GM21515 (cell line): Measurements from ENCODE around the gene ATM.
"Not testable (repeated sequence)": the region's sequence is repeated elsewhere in the genome, so short reads cannot be mapped to it uniquely, and the experiment has no call there.

ENCODE experiments used
- ATAC-seq: cut with Tn5 transposase; IDR thresholded peaks from one replicate; pipeline ENCODE4 v1.9.1; 2021; ENCODE audit not compliant: unreplicated experiment

Gene ATM

GRCh38 chr11:108278546-108278945 lies 55.7 kb downstream of the ATM start:
- no peak for ATAC-seq

DNA sequence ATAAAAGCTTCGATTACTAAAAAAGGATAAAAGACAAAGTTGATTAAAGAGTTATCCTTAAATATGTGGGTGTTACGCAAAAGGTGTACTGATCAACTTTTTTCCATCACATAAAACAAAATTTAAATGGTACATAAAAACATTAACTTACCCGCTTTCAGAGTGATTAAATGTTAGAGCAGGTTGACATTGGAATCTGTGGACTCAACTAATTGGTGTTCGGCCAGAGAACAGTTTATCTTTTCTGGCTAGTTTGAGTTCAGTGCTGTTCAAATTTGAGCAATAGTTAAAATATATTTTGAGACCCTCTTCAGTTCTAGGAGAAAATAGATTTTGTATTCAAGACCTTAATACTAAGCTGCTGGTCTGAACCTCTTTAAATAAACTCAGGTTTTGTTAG lies 56.1 kb downstream of the ATM start:
- ATAC-seq = no peak

GRCh38 chr11:108286370-108286769 lies 63.5 kb downstream of the ATM start:
- no peak for ATAC-seq

DNA sequence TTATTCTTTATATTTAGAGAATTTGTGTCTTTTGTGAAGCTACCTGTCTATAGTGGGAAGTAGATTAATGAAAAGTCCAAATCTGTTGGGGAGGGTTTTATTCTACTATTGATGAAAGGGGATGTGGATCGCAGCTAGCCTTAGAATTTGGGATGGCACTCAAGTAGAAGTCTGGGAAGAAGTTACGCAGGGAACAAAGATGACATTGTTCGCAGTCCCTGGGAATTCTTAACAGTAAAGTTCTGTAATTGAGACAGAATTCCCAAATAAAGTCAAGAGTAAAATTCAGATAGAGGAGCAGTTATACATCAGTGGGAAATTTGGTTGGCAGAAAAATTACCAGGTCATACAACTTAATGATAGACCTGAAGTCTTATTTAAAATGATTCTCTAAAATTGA lies 64.1 kb downstream of the ATM start:
- no peak for ATAC-seq

GRCh38 chr11:108289066-108289465 lies 66.2 kb downstream of the ATM start:
- ATAC-seq = not testable (repeated sequence)

GRCh38 chr11:108289699-108290098 lies 66.8 kb downstream of the ATM start:
- peak; percentile 70 for ATAC-seq

- ATAC-seq = no peak
Measured at GRCh38 chr11:108293229-108293628, 70.4 kb downstream of the ATM start.

GRCh38 chr11:108302121-108302785 lies 79.4 kb downstream of the ATM start:
- peak; percentile 74 for ATAC-seq

GRCh38 chr11:108307751-108308150 lies 84.9 kb downstream of the ATM start:
- no peak for ATAC-seq

DNA sequence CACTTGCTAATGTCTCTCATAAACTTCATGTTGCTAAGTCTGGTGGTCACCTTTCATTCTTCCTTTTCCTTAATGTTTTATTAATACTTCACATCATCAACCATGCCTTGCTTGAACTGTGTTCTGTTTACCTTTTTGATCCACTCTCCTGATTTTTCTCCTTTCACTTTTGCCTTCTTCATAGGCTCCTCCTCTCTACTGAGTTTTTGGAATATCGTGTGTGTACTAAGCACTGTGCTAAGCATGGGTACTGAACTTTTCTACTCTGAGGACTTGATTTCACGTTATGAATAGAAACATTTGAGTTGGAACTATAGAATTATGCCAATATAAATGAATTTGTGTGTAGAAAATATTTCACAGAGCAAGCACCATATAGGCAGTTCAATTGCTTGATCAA lies 90.6 kb downstream of the ATM start:
- no peak for ATAC-seq

- no peak for ATAC-seq
Measured at GRCh38 chr11:108316061-108316460, 93.2 kb downstream of the ATM start.

GRCh38 chr11:108319541-108320145 lies 96.8 kb downstream of the ATM start:
- ATAC-seq = no peak

GRCh38 chr11:108322666-108323065 lies 99.8 kb downstream of the ATM start:
- no peak for ATAC-seq

GRCh38 chr11:108324587-108324986 lies 101.7 kb downstream of the ATM start:
- ATAC-seq = no peak

- ATAC-seq = no peak
Measured at GRCh38 chr11:108333403-108333899, 110.6 kb downstream of the ATM start.

DNA sequence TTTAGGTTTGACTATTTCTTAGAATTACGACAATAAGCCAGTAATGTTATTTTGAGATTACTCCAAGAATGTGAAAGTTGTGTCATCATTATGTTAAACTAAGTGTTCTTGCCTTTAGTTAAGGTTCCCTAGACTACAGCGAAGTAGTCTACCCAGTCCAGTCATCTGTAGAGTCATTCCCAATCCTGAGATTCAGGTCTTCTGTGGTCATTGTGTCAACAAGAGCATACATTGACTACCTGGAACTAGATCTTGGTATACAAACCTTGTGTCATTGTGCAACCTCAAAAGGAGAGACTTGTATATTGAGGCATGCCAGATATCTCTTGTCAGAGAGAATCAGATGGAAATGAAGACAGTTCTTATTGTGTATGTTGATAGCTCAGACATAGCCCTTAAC lies 115.9 kb downstream of the ATM start:
- ATAC-seq = no peak

GRCh38 chr11:108340973-108341372 lies 118.1 kb downstream of the ATM start:
- ATAC-seq = no peak

DNA sequence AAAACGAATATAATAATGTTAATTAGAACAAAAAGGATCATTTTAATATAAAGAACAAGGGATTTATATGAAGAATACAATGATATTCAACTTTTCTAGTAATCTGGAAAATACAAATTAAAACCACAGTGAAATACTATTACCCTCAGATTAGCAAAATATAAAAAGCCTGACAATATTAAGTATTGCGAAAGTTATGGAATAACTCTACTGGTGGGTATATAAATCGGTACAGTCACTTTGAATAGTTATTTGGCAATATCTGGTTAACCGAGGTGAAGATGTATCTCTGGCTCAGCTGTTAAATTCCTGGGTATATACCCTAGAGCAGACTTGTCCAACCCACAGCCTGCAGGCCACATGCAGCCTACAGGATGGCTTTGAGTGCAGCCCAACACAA lies 118.8 kb downstream of the ATM start:
- ATAC-seq = no peak

DNA sequence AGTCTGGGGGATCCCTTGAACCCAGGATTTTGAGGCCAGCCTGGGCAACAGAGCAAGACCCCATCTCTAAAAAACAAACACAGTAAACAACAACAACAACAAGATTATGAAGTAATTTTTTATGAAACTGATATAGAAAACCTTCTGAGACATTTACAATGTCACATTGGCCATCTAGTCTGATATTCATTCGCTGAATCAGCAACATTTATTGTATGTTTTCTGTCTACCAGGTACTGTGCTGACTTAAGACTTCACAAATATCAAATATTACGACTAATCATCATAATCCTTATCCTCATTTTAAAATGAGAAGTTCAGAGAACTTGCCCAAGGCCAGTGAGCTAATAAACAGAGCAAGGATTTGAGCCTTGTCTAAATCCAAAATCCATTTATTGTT lies 120.8 kb downstream of the ATM start:
- ATAC-seq = no peak

GRCh38 chr11:108345767-108346166 lies 122.9 kb downstream of the ATM start:
- ATAC-seq = no peak

- no peak for ATAC-seq
Measured at GRCh38 chr11:108346451-108346850, 123.6 kb downstream of the ATM start.

GRCh38 chr11:108351468-108351867 lies 128.6 kb downstream of the ATM start:
- no peak for ATAC-seq

DNA sequence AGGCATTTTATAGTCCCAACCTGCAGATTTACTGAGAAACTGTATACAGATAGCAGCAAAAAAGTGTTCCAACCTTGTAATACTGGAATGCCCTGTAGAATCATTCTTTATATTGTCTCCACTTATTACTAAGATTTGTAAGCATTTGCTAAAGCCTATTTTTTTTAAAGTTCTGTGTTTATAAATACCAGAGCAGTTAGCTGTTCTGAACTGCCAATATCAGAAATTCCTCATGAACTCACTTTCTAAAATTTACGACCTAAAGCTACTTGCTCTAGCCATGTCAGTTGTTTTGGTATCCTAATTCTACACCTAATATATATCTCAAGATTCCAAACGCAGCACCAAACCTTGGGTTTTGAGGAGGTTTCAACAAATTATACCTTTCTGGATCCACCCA lies 141.3 kb downstream of the ATM start:
- ATAC-seq = no peak
